Nasal cavity respiratory epithelium epithelial cell of viscerocranial mucosa (primary cell): Measurements from ENCODE around the gene ITGB6. TPM values are rescaled to one million over a fixed set of nuclear protein-coding genes. Genes with fewer than 3 reads are reported as not detected.

Experiments
- total RNA-seq: library from RNA; depleted of rRNA; stranded (reverse); fragments of >200 nt; gene quantifications from 2 replicates; pipeline ENCODE4 v1.2.3, GENCODE V29; 2014

Gene ITGB6, protein sequence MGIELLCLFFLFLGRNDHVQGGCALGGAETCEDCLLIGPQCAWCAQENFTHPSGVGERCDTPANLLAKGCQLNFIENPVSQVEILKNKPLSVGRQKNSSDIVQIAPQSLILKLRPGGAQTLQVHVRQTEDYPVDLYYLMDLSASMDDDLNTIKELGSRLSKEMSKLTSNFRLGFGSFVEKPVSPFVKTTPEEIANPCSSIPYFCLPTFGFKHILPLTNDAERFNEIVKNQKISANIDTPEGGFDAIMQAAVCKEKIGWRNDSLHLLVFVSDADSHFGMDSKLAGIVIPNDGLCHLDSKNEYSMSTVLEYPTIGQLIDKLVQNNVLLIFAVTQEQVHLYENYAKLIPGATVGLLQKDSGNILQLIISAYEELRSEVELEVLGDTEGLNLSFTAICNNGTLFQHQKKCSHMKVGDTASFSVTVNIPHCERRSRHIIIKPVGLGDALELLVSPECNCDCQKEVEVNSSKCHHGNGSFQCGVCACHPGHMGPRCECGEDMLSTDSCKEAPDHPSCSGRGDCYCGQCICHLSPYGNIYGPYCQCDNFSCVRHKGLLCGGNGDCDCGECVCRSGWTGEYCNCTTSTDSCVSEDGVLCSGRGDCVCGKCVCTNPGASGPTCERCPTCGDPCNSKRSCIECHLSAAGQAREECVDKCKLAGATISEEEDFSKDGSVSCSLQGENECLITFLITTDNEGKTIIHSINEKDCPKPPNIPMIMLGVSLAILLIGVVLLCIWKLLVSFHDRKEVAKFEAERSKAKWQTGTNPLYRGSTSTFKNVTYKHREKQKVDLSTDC
- total RNA-seq = 25.6 and 414 TPM in 2 replicates

DNA sequence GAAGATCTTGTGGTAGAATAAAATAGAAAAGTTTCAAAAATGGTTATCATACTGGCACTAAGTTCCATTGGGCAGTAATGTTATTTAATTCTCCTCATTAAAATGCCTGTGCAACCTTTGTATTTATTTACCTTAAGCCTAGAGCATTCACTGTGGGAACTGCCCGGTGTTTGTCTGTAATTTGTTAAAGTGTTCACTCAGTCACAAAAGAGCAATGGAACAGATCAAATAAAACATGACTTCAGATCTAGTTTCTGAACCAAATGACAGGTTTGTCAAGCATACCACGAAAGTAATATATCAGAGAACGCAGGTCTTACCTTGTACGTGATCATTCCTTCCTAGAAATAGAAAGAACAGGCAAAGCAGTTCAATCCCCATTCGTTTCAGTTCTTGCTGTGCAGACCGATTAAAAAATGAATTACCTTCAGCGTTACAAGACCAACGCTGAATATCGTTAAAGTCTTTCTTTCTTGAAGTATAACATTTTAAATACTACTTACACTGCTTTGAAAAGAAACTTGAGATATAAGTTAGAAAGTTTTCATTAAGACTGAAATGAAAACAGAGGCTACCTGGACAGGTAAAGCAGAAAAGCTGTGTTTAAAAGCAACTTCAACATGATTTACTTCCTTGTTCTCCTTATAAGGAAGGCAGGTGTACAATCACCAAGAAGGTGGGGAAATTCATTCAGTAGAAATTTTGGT lies at the start of gene ITGB6:
Gene ITGB6, minus strand, starts transcription at position 590 of the 707 bp plus-strand sequence. Its CDS starts 209 bp downstream, at position 381.

DNA sequence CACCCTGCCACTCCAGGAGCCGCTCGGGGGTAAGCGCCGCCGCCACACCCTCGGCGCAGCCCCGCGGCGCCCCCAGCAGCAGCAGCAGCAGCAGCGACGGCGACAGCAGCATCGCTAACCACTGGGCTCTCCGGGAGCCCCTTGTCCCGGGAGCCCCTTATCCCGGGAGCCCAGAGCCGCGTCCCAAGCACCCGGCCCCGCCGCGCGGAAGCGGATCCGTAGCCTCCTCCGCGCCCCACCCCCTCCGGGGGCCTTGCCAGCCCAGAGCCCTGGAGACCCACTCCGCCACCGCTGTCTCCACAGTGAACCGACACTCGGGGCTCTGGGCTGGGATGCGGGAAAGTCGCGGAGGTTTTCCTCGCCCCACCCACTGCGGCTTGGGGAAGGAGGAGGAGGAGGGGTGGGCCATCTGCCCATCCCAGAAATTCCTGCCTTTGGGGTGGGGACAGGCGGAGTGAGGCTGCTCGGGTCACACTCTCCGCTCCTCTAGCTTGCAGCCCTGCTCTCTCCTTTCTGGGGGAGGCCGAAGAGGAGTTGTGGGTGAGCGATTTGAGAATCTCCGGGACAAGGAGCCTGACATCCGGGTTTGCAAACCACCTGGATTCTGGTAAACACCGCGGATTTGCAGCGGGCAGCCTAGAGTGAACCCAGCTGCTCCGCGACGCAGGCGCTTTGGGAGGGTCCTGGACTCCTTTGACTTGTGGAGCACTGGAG lies 137.6 kb downstream of the ITGB6 start, which contains the start of gene PLA2R1:
Gene PLA2R1, minus strand, starts transcription at position 324 of the 714 bp plus-strand sequence. Its CDS starts 212 bp downstream, at position 112.

Other genes starting within 250 kb of the ITGB6 start
- gene PLA2R1, start 137.7 kb downstream of the ITGB6 start, total RNA-seq = 2.7 and 10.0 TPM in 2 replicates